AG10803 (cell line): ENCODE measurements around the gene TMEM233.
"Not testable (repeated sequence)": the region's sequence is repeated elsewhere in the genome, so short reads cannot be mapped to it uniquely, and the experiment has no call there.

Source experiments
- DNase-seq: peaks from one replicate; pipeline ENCODE4 v3.0.0; 2010; ENCODE audit warnings: low read depth
- H3K4me3 ChIP-seq: 2 replicates; pipeline ENCODE4 v1.5.1; 2011; ENCODE audit warnings: mild to moderate bottlenecking, low read length, control low read depth
- TF ChIP-seq, protein P1 (sequence below): conservative IDR thresholded peaks from 2 replicates; pipeline ENCODE4 v1.5.1; 2011; ENCODE audit warnings: mild to moderate bottlenecking, low read length, control low read depth, inconsistent platforms

TMEM233 gene

DNA sequence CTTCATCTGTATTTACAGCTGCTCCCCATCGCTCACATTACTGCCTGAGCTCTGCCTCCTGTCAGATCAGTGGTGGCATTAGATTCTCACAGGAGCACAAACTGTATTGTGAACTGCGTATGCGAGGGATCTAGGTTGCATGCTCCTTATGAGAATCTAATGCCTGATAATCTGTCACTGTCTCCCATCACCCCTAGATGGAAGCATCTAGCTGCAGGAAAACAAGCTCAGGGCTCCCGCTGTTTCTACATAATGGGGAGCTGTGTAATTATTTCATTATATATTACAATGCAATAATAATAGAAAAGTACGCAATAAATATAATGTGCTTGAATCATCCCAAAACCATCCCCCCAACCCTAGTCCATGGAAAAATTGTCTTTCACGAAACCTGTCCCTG is 64.6 kb downstream of the TMEM233 start:
- not testable (repeated sequence) for H3K4me3 ChIP-seq, DNase-seq
- TF ChIP-seq, protein P1, sequence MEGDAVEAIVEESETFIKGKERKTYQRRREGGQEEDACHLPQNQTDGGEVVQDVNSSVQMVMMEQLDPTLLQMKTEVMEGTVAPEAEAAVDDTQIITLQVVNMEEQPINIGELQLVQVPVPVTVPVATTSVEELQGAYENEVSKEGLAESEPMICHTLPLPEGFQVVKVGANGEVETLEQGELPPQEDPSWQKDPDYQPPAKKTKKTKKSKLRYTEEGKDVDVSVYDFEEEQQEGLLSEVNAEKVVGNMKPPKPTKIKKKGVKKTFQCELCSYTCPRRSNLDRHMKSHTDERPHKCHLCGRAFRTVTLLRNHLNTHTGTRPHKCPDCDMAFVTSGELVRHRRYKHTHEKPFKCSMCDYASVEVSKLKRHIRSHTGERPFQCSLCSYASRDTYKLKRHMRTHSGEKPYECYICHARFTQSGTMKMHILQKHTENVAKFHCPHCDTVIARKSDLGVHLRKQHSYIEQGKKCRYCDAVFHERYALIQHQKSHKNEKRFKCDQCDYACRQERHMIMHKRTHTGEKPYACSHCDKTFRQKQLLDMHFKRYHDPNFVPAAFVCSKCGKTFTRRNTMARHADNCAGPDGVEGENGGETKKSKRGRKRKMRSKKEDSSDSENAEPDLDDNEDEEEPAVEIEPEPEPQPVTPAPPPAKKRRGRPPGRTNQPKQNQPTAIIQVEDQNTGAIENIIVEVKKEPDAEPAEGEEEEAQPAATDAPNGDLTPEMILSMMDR: 0 out of 2 replicates have a peak, but pooled peaks have one; percentile 4

DNA sequence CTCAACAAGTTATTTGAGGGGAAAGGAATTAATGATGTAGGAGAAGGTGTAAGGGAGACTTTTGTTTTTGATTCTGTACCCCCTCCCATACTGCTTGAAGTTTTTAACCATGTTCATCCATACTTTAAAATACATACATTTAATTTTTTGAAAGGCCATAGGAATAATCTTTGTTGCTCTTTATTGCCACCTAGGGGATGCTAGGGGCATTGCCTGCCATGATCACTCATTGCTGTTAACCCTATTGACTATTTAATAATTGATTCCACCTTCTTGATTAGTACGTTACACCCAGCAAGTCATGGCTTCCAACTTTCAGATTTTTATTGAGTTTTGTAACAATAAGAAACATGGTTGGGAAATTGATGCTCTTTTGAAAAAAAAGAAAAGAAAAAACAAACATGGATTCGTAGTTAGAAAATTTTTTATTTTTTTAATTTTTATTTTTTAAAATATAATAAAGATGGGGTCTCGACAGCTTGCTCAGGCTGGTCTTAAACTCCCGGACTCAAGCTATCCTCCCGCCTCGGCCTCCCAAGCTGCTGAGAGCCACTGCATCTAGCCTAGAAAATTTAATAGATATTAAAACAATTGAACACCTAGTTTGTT is 65.8 kb downstream of the TMEM233 start:
- no peak for DNase-seq
- TF ChIP-seq, protein P1: peak; percentile 96
- H3K4me3 ChIP-seq: no peak overlapping the region

DNA sequence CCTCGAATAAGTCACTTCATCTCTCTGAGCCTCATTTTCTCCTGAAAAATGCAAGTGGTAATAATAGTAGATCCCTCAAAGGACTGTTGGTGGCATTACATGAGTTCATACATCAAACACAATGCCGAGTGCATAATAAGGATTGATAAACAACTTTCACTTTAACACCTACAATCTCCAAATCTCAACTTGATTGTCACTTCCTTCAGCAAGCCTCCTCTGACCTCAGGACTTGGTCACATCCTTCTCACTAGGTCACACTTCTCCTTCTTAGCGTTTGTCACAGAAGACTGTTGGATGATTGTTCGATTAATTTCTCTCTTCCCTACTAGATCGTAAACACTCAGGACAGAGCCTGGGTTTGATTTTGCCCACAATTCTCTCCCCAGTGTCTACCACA is 66.5 kb downstream of the TMEM233 start:
- H3K4me3 ChIP-seq: no peak overlapping the region
- no peak for DNase-seq
- TF ChIP-seq, protein P1: no peak

DNA sequence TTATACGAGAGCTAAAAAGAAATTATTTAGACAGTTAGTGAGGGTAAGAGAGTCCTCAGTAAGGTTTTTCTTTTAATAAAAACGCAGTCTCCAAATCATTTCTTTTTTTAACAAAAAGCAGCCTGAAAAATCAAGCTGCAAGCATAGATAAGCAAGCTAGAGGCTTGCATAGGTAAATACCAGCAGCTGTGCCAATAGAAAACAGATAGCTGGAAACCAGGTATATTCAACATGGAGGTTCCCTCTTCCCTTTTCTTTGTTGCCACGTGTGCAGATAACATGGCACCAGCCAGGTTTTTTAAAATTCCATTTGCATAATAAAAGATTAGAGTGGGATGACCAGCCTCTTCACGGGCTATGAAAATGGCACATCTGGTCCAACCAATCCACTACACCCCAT is 68.3 kb downstream of the TMEM233 start:
- DNase-seq: no peak
- no peak overlapping the region for H3K4me3 ChIP-seq
- TF ChIP-seq, protein P1: no peak

DNA sequence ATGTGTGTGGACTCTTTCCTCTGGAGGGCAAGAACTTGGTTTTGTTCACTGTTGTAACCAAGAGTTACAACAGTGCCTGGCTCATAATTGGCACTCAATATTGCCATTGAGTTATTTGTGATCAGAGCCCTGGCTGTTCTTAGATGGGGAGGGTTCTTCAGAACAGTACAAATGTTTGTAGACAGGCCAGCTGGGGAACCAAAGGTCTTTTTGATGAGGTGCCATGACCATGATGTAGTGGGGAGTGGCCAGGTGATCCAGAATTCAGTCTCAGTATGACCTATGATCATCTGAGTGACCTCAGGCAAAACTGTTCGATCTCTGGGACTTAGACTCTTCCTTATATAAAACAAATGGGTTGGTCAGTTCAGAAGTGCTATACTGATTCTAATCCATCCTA is 71.1 kb downstream of the TMEM233 start:
- DNase-seq: no peak
- TF ChIP-seq, protein P1: no peak
- H3K4me3 ChIP-seq: no peak overlapping the region

DNA sequence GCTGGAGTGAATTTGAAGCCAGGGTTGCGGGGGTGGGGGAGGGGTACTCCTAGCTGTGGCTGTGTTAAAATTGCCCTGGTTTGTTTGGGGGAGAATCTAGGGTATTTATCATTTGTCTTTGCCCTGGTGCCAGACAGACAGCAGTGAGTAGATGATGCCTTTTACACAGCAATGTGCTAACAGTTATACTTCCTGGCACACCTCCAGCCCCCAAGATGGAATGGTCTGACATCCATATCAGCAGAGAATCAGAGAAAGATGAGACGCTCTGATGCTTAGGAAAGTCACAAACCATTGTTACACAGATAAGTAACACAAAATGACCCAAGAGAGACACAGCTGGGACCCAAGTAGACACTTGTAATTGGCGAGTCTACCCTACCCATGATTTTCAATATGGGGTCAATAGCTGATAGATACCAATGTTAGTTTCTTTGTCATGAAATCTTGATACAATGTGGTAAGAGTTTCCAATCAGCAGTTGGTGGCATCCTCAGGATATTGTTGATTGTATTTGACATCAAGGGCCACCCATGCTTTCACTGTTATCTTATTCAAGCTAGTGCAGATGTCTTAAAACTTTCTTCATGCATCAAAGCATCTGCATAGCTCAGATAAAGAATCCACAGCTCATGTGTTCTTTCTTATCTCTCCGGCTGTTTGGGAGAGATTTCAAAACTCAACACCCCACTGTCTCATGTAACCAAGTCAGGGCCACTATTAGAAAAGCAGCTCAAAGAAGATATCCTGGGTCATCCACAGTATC is 71.8 kb downstream of the TMEM233 start:
- no peak for DNase-seq
- TF ChIP-seq, protein P1: no peak
- no peak overlapping the region for H3K4me3 ChIP-seq
